ENCODE measurements around the gene UPK2.
"Not testable (repeated sequence)": the region's sequence is repeated elsewhere in the genome, so short reads cannot be mapped to it uniquely, and the experiment has no call there.

The UPK2 gene

DNA sequence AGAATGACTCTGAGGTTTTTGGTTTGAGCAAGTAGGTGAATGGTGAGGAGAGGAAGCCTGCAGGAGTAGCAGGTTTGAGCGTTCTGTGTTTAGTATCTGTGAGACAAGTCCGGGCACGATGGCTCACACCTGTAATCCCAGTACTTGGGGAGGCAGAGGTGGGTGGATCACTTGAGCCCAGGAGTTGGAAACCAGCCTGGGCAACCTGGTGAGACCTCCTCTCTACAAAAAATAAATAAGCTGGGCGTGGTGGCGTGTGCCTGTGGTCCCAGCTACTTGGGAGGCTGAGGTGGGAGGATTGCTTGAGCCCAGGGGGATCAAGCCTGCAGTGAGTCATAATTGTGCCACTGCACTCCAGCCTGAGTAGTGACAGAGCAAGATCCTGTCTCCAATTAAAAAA, 32.2 kb downstream of the UPK2 start:
- ATAC-seq (no peak), DNase-seq (no peak)

DNA sequence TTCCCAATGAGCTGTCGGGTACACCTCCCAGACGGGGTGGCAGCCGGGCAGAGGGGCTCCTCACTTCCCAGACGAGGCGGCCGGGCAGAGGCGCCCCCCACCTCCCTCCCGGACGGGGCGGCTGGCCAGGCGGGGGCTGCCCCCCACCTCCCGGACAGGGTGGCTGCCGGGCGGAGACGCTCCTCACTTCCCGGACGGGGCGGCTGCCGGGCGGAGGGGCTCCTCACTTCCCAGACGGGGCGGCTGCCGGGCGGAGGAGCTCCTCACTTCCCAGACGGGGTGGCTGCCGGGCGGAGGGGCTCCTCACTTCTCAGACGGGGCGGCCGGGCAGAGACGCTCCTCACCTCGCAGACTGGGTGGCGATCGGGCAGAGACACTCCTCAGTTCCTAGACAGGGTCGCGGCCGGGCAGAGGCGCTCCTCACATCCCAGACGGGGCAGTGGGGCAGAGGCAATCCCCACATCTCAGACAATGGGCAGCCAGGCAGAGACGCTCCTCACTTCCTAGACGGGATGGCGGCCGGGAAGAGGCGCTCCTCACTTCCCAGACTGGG, 35.5 kb downstream of the UPK2 start:
- ATAC-seq, DNase-seq: not testable (repeated sequence)

DNA sequence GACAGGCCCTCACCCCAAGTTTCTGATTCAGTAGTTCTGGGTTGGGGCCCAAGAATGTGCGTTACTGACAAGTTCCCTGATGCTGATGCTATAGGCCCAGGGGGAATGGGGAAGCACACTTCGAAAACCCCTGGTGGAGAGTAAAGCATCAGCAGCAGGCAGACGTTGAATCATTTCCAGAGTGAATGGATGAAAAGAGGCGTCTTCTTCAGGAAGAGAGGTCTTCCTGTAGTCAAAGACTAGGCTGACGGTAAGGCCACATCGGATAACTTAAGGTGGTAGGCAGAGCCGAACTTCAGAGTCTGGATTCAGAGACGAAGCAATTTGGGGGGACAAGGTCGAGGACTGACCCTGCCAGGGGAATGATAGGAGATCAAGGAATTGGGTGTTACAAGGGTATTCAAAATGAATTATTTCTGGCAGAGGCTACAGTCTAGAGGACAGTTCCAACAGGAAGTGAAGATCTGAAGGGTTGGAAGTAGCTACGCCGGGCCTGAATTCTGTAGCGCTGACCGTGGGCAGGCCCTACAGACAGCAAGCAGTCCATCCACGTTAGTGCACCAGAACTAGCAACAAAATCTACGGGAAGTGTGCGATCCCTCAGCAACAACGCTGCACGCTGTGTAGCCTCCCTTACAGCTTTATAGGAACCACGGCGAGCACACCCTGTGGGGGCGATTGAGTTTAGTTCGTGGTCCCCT, 41.0 kb downstream of the UPK2 start:
- ATAC-seq (peak; percentile 47), DNase-seq (peak; percentile 47)

DNA sequence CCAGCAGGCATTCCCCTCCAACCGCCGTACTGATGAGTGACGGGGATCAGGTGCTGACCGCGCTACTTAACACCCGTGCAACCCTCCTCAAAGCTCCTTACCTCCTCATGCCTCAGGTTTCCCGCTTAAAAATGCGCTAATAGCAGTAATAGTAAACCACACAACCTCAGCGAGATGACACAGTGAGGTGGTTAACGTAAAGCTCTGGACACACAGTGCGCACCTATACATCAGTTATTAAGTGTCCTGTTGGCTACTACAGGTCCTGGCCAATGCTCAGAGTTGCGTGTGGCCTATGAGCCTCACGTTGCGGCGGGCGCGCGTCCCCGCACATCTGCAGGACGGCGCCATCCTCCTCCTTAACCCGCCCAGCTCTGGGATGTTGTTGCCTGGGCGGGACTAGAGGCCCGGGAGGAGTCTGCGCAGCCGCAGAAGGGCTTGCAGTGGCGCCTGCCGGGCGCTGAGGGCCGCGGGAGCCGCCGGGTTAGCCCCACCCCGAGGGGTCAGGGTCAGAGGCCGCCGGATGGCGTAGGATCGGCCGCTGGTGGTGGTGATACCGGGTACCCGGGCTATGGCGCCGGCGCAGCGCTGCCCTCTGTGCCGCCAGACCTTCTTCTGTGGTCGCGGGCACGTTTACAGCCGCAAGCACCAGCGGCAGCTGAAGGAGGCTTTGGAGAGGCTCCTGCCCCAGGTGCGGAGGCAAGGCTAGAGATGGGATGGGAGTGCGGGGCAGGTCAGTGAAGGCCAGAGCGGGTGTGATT, 41.7 kb downstream of the UPK2 start, which contains the start of gene CENATAC:
Gene CENATAC (plus strand): TSS at position 512 of the 761 bp plus-strand sequence. CDS start 60 bp downstream, at position 572.
- ATAC-seq (peak; percentile 97), DNase-seq (peak; percentile 98)

DNA sequence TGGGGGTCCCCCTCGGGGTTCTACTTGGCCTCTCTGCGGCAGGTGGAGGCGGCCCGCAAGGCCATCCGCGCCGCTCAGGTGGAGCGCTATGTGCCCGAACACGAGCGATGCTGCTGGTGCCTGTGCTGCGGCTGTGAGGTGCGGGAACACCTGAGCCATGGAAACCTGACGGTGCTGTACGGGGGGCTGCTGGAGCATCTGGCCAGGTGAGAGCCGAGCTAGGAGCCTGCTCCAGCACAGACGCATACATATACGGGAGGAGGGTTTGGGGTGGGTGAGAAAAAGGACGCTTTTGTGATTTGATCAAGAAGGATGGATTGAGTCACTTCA, 42.3 kb downstream of the UPK2 start:
- ATAC-seq: peak; percentile 5
- DNase-seq: no peak

DNA sequence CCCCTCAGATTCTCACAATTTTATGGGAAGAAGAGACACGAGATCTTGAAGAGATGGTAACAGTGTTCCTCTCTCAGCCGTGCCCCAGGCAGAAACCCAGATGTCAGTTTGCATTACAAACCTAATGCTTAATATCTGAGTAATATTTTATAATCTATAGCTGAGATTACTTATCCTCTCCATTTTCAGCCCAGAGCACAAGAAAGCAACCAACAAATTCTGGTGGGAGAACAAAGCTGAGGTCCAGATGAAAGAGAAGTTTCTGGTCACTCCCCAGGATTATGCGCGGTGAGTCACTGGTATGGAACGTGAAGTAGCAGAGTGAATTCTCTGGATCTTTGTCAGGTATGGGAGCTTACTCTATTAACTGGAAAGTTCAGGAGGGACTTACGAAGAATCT, 42.7 kb downstream of the UPK2 start:
- DNase-seq (no peak), ATAC-seq (no peak)

DNA sequence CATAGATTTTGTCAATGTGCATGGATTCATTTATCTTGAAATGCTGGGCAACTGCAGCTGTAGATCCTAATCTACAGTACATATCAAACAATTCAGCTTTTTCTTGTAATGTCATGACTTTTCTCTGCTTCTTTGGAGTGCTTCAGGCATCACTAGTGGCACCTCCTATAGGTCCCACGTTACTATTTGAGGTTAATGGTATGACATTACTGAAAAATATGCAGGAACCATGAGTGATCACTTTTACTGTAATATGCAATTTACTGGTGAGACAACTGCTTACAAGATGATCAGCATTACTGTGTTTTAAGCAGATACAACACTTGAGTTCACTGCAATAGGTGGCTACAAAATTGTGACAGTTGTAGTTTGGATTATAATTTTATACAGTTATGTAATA, 44.8 kb downstream of the UPK2 start:
- no peak for ATAC-seq

DNA sequence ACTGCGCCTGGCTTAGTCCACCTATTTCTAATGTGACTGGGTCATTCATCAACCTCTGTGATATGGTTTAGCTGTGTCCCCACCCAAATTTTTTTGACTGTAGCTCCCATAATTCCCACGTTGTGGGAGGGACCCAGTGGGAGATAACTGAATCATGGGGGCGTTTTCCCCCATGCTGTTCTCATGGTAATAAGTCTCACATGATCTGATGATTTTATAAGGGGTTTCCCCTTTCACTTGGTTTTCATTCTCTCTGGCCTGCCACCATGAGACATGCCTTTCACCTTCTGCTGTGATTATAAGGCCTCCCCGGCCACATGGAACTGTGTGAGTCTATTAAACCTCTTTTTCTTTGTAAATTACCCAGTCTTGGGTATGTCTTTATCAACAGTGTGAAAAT, 50.6 kb downstream of the UPK2 start:
- peak; percentile 40 for ATAC-seq
- no peak for DNase-seq

More for the DNA sequence above, 44.8 kb downstream of the UPK2 start:
- no peak for DNase-seq

Data from stimulated activated naive CD8-positive, alpha-beta T cell treated with anti-CD3 and anti-CD28 coated beads, Interleukin-15, Interleukin-2, amounts not matched to agents 100 U/mL and 50 U/mL, for 24 hours (primary cell).